ENCODE measurements around the gene CCDC88B. TPM values are rescaled to one million over a fixed set of nuclear protein-coding genes. Genes with fewer than 3 reads are reported as not detected.

The CCDC88B gene
- total and polyA plus RNA-seq, 9 of the 15 experiments (the other 6 are each of a cell fraction or from before 2014, with no cell fraction given): 0.13 to 18.1 (median 7.9) TPM

DNA sequence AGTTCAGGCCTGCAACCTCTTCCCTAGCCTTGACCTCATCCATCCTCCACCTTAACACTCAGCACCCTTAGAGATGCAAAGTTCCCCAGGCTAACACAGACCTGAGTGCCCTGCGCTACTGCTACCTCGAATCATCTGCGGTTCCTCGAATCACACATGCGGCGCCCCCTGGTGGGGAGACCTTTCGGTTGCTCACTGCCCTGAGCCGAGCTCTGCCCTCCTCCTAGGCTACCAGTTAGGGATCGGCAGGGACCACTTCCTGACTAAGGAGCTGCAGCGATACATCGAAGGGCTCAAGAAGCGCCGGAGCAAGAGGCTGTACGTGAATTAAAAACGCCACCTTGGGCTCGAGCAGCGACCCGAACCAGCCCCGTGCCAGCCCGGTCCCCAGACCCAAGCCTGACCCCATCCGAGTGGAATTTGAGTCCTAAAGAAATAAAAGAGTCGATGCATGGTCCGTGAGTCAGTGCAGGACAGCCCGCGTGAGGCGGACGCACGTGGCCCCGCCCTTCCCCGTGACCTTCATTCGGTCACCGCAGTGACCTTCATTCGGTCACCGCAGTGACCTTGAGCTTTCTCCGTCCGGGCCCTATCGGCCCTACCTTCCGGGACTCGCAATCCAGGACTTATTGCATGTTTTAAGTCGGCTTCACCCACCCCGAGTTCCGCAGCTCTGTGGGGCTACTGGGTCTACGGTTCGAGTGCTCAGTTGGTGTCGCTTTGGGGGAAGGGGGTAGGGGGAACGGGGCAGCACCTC is 35.5 kb upstream of the CCDC88B start (continued):
- peak; percentile 82 for TF ChIP-seq USF1 (CRISPR knock-in tag; IDR thresholded peaks at IDR 0.05)
- TF ChIP-seq DNMT1 (IDR thresholded peaks at IDR 0.05): 0 out of 2 replicates have a peak, but pooled peaks have one; percentile 90
- no peak for TF ChIP-seq ZKSCAN3 (CRISPR knock-in tag; IDR thresholded peaks at IDR 0.05)
- TF ChIP-seq CHD1 (IDR thresholded peaks at IDR 0.05; ENCODE audit: low read length): peak; percentile 58
- TF ChIP-seq NR3C1 (CRISPR knock-in tag; IDR thresholded peaks at IDR 0.05): no peak
- no peak for TF ChIP-seq ZNF766 (CRISPR knock-in tag; conservative IDR thresholded peaks at IDR 0.05)
- peak; percentile 48; the same call in 1 of the 2 replicates for TF ChIP-seq SMARCE1 (IDR thresholded peaks at IDR 0.05)
- no peak for TF ChIP-seq ZNF780A (CRISPR knock-in tag; IDR thresholded peaks at IDR 0.05)
- TF ChIP-seq, protein P1, sequence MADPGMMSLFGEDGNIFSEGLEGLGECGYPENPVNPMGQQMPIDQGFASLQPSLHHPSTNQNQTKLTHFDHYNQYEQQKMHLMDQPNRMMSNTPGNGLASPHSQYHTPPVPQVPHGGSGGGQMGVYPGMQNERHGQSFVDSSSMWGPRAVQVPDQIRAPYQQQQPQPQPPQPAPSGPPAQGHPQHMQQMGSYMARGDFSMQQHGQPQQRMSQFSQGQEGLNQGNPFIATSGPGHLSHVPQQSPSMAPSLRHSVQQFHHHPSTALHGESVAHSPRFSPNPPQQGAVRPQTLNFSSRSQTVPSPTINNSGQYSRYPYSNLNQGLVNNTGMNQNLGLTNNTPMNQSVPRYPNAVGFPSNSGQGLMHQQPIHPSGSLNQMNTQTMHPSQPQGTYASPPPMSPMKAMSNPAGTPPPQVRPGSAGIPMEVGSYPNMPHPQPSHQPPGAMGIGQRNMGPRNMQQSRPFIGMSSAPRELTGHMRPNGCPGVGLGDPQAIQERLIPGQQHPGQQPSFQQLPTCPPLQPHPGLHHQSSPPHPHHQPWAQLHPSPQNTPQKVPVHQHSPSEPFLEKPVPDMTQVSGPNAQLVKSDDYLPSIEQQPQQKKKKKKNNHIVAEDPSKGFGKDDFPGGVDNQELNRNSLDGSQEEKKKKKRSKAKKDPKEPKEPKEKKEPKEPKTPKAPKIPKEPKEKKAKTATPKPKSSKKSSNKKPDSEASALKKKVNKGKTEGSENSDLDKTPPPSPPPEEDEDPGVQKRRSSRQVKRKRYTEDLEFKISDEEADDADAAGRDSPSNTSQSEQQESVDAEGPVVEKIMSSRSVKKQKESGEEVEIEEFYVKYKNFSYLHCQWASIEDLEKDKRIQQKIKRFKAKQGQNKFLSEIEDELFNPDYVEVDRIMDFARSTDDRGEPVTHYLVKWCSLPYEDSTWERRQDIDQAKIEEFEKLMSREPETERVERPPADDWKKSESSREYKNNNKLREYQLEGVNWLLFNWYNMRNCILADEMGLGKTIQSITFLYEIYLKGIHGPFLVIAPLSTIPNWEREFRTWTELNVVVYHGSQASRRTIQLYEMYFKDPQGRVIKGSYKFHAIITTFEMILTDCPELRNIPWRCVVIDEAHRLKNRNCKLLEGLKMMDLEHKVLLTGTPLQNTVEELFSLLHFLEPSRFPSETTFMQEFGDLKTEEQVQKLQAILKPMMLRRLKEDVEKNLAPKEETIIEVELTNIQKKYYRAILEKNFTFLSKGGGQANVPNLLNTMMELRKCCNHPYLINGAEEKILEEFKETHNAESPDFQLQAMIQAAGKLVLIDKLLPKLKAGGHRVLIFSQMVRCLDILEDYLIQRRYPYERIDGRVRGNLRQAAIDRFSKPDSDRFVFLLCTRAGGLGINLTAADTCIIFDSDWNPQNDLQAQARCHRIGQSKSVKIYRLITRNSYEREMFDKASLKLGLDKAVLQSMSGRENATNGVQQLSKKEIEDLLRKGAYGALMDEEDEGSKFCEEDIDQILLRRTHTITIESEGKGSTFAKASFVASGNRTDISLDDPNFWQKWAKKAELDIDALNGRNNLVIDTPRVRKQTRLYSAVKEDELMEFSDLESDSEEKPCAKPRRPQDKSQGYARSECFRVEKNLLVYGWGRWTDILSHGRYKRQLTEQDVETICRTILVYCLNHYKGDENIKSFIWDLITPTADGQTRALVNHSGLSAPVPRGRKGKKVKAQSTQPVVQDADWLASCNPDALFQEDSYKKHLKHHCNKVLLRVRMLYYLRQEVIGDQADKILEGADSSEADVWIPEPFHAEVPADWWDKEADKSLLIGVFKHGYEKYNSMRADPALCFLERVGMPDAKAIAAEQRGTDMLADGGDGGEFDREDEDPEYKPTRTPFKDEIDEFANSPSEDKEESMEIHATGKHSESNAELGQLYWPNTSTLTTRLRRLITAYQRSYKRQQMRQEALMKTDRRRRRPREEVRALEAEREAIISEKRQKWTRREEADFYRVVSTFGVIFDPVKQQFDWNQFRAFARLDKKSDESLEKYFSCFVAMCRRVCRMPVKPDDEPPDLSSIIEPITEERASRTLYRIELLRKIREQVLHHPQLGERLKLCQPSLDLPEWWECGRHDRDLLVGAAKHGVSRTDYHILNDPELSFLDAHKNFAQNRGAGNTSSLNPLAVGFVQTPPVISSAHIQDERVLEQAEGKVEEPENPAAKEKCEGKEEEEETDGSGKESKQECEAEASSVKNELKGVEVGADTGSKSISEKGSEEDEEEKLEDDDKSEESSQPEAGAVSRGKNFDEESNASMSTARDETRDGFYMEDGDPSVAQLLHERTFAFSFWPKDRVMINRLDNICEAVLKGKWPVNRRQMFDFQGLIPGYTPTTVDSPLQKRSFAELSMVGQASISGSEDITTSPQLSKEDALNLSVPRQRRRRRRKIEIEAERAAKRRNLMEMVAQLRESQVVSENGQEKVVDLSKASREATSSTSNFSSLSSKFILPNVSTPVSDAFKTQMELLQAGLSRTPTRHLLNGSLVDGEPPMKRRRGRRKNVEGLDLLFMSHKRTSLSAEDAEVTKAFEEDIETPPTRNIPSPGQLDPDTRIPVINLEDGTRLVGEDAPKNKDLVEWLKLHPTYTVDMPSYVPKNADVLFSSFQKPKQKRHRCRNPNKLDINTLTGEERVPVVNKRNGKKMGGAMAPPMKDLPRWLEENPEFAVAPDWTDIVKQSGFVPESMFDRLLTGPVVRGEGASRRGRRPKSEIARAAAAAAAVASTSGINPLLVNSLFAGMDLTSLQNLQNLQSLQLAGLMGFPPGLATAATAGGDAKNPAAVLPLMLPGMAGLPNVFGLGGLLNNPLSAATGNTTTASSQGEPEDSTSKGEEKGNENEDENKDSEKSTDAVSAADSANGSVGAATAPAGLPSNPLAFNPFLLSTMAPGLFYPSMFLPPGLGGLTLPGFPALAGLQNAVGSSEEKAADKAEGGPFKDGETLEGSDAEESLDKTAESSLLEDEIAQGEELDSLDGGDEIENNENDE (IDR thresholded peaks at IDR 0.05; ENCODE audit: low read depth, low read length): no peak
- TF ChIP-seq MTA2 (IDR thresholded peaks at IDR 0.05; ENCODE audit: low read depth): no peak
- TF ChIP-seq NBN (IDR thresholded peaks at IDR 0.05; ENCODE audit: low read depth): no peak
- TF ChIP-seq FOSL1 (tag; conservative IDR thresholded peaks at IDR 0.05): peak; percentile 74
- no peak for TF ChIP-seq TCFL5 (CRISPR knock-in tag; conservative IDR thresholded peaks at IDR 0.05)
- TF ChIP-seq ZNF324 (CRISPR knock-in tag; IDR thresholded peaks at IDR 0.05): no peak
